Retinal pigment epithelial cell (primary cell): ENCODE results near the gene KRTAP12-1.
"Not testable (repeated sequence)": the region's sequence is repeated elsewhere in the genome, so short reads cannot be mapped to it uniquely, and the experiment has no call there.

Experiments used
- DNase-seq: peaks from one replicate; pipeline ENCODE4 v3.0.0-alpha.2; 2010; ENCODE audit warnings: low read depth
- H3K4me3 ChIP-seq: 2 replicates; pipeline ENCODE4 v1.5.1; 2011; ENCODE audit warnings: mild to moderate bottlenecking, low read length, control low read depth, moderate library complexity
- TF ChIP-seq, protein P1 (sequence below): conservative IDR thresholded peaks from 2 replicates; pipeline ENCODE4 v1.5.1; 2011; ENCODE audit warnings: low read depth, low read length, control low read depth, inconsistent platforms

Gene KRTAP12-1

DNA sequence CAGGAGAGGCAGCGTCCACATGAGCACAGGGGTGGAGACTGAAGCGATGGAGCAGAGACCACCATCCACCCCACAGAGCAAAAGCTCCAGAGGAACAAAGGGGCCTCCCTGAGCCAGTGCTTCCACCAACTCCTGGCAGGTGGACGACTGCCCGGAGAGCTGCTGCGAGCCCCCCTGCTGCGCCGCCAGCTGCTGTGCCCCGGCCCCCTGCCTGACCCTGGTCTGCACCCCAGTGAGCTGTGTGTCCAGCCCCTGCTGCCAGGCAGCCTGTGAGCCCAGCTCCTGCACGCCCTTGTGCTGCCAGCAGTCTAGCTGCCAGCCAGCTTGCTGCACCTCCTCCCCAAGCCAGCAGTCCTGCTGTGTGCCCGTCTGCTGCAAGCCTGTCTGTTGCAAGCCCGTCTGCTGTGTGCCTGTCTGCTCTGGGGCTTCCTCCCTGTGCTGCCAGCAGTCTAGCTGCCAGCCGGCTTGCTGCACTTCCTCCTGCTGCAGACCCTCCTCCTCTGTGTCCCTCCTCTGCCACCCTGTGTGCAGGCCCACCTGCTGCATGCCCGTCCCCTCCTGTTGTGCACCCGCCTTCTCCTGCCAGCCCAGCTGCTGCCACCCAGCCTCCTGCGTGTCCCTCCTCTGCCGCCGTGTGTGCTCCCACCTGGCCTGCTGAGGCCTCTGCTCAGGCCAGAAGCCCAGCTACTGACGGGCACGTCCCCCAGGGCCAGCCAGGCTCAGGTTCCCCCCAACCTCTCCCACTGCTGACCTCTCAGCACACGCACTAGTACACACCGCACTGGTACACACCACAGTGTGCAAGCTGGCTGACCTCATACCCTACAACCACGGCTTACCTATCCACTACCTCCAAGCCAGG lies 20.4 kb upstream of the KRTAP12-1 start:
- no peak for DNase-seq
- TF ChIP-seq, protein P1, sequence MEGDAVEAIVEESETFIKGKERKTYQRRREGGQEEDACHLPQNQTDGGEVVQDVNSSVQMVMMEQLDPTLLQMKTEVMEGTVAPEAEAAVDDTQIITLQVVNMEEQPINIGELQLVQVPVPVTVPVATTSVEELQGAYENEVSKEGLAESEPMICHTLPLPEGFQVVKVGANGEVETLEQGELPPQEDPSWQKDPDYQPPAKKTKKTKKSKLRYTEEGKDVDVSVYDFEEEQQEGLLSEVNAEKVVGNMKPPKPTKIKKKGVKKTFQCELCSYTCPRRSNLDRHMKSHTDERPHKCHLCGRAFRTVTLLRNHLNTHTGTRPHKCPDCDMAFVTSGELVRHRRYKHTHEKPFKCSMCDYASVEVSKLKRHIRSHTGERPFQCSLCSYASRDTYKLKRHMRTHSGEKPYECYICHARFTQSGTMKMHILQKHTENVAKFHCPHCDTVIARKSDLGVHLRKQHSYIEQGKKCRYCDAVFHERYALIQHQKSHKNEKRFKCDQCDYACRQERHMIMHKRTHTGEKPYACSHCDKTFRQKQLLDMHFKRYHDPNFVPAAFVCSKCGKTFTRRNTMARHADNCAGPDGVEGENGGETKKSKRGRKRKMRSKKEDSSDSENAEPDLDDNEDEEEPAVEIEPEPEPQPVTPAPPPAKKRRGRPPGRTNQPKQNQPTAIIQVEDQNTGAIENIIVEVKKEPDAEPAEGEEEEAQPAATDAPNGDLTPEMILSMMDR = no peak
- H3K4me3 ChIP-seq = no peak overlapping the region

DNA sequence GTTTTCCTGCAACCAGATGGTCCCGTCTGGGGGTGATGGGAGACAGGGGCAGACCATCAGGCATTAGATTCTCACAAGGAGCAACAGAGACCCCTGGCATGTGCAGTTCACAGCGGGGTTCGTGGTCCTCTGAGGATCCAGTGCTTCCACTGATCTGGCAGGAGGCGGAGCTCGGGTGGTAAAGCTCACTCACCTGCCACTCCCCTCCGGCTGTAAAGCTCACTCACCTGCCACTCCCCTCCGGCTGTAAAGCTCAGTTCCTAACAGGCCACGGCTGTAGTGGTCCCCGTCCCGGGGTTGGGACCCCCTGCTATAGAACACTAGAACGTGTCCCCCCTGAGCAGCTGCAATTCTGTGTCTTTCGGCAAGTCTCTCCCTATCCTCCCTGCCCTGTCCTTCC lies 19.6 kb upstream of the KRTAP12-1 start:
- DNase-seq = no peak
- TF ChIP-seq, protein P1 = no peak
- H3K4me3 ChIP-seq = no peak overlapping the region

DNA sequence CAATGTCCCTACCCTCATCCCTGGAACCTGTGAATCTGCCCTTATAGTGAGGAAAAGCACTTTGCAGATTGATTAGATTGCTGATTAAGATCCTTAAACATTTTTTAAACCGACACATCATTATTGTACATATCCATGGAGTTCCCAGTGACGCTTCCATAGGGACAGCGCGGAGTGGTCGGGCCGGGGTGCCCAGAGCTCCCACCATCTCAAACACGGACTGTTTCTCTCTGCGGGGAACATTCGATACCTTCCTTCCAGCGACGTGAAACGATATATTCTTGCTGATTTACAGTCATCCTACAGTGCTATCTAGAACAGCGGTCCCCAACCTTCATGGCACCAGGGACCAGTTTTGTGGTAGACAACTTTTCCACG lies 19.0 kb upstream of the KRTAP12-1 start:
- TF ChIP-seq, protein P1 = no peak
- DNase-seq = no peak
- H3K4me3 ChIP-seq = no peak overlapping the region

DNA sequence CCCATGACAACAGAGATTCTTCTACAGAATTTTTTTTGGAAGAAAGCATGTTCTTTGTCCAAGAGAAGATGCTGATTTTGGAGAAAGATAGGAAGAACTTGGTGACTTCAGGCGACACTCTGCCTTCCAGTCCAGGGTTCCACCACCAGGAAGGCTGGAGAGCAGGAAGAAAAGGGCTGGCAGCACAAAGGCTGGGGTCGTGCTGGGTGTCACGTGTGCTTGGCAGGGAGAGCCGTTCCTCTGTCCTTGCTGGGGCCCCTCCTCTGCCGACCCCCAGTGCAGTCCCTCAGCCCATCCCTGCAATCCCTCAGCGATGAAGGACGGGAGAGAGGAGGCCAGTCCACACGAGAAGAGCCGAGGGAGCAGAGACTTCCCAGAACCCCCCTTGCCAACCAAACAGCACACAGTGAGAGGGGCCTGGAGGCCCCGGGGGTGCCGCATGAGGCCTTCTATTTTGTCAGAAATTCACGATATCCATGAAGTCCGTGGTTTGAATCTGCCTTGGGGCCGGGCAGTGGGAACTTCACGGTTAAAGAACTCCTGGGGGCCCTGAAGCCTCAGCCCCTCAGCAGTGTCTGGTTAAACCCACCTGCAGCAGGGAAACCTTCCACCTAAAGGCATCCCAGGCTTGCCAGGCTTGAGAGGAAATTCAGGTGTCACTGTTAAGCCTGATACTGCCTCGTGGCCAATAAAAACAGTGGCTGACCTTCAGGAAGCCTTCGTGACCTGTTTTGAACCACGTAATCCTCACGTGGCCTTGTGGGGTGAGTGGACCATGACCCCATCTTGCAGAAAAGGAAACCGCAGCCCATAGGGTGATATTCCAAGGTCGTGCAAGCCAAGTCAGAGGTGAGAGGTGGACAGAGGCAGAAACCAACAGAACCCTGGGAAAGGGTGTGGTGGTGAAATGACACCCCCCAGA lies 18.4 kb upstream of the KRTAP12-1 start:
- no peak overlapping the region for H3K4me3 ChIP-seq
- TF ChIP-seq, protein P1 = no peak
- DNase-seq = no peak

DNA sequence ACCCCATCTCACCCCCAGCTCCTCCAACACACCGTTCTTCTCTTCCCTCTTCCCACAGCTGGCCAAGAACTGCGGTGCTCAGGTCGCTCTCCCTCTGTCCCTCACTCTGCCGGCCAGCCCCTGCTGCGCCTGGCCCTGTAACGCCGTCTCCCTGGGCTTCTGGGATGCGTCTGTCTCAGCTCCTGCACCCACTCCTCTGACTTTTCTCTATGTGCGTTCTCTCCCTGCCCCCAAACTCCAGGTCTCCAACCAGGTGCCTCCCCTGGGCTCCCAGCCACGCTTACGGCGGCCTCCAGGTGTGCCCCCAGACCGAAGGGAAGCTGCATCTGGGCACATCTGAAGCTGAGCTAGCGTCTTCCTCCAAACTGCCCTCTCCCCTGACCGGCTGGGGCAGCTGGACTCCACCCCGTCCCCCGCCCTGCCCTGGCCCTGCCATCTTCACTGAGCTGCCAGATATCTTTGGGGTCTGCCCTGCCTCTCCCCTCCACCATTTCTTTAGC lies 17.6 kb upstream of the KRTAP12-1 start:
- DNase-seq = no peak
- H3K4me3 ChIP-seq = no peak overlapping the region
- TF ChIP-seq, protein P1 = no peak

- no peak for DNase-seq
- H3K4me3 ChIP-seq = no peak overlapping the region
- TF ChIP-seq, protein P1 = no peak
Measured at GRCh38 chr21:44697811-44698734, 16.1 kb upstream of the KRTAP12-1 start.

DNA sequence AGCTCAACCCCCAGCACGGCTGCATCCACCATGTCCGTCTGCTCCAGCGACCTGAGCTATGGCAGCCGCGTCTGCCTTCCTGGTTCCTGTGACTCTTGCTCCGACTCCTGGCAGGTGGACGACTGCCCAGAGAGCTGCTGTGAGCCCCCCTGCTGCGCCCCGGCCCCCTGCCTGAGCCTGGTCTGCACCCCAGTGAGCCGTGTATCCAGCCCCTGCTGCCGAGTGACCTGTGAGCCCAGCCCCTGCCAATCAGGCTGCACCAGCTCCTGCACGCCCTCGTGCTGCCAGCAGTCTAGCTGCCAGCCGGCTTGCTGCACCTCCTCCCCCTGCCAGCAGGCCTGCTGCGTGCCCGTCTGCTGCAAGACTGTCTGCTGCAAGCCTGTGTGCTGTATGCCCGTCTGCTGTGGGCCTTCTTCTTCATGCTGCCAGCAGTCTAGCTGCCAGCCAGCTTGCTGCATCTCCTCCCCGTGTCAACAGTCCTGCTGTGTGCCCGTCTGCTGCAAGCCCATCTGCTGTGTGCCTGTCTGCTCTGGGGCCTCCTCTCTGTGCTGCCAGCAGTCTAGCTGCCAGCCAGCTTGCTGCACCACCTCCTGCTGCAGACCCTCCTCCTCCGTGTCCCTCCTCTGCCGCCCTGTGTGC lies 15.3 kb upstream of the KRTAP12-1 start, which contains the start of gene KRTAP10-12:
Gene KRTAP10-12 (plus strand): TSS at position 1 of the 639 bp plus-strand sequence. CDS start 30 bp downstream, at position 31.
- not testable (repeated sequence) for H3K4me3 ChIP-seq, DNase-seq
